Ramos (cell line): ENCODE data around the gene MXD3.
"Not testable (repeated sequence)": the region's sequence is repeated elsewhere in the genome, so short reads cannot be mapped to it uniquely, and the experiment has no call there.

Experiments
- in situ Hi-C: fragments of 300-500 bp; cut with MboI; formaldehyde crosslinking; loops from one replicate; pipeline ENCODE4 v1.14.3; 2022; ENCODE audit warnings: low sequenced_read_pairs; ENCODE audit not compliant: unreplicated experiment

Gene MXD3

GRCh38 chr5:177311723-177312648, at the start of gene MXD3:
TSS of gene MXD3 (minus strand) at chr5:177311898. CDS start at chr5:177311830, 68 bp downstream.
- in situ Hi-C loops, result loop anchor here (5.0 kb wide), 2 partner anchors 145 to 195 kb away; no protein-coding TSS in a partner anchor

GRCh38 chr5:177360740-177361139, 49.0 kb upstream of the MXD3 start:
- in situ Hi-C loops, result not testable (repeated sequence)

- in situ Hi-C loops, result no loop called here
Measured at GRCh38 chr5:177359860-177360259, 48.2 kb upstream of the MXD3 start.

GRCh38 chr5:177359451-177359851, 47.8 kb upstream of the MXD3 start:
- in situ Hi-C loops, result no loop called here

GRCh38 chr5:177358370-177358819, 46.7 kb upstream of the MXD3 start:
- in situ Hi-C loops, result no loop called here

GRCh38 chr5:177357459-177358351, 46.0 kb upstream of the MXD3 start, which contains the start of gene RGS14:
TSS of gene RGS14 (plus strand) at chr5:177357924. CDS start at chr5:177358025, 101 bp downstream.
- in situ Hi-C loops, result no loop called here

GRCh38 chr5:177357146-177357458, 45.4 kb upstream of the MXD3 start:
- in situ Hi-C loops, result no loop called here

GRCh38 chr5:177356746-177357145, 45.0 kb upstream of the MXD3 start:
- in situ Hi-C loops, result no loop called here

- in situ Hi-C loops, result no loop called here
Measured at GRCh38 chr5:177355868-177356168, 44.1 kb upstream of the MXD3 start.

- in situ Hi-C loops, result no loop called here
Measured at GRCh38 chr5:177355162-177355867, 43.6 kb upstream of the MXD3 start.

GRCh38 chr5:177354711-177355110, 43.0 kb upstream of the MXD3 start:
- in situ Hi-C loops, result no loop called here

GRCh38 chr5:177354256-177354655, 42.6 kb upstream of the MXD3 start:
- in situ Hi-C loops, result no loop called here

- in situ Hi-C loops, result no loop called here
Measured at GRCh38 chr5:177353093-177353492, 41.4 kb upstream of the MXD3 start.

GRCh38 chr5:177351392-177352329, 40.0 kb upstream of the MXD3 start, which contains the start of gene LMAN2:
TSS of gene LMAN2 (minus strand) at chr5:177351668. CDS start at chr5:177351647, 21 bp downstream.
- in situ Hi-C loops, result no loop called here

- in situ Hi-C loops, result no loop called here
Measured at GRCh38 chr5:177350776-177351391, 39.2 kb upstream of the MXD3 start.

- in situ Hi-C loops, result no loop called here
Measured at GRCh38 chr5:177349762-177350161, 38.1 kb upstream of the MXD3 start.

GRCh38 chr5:177349362-177349647, 37.6 kb upstream of the MXD3 start:
- in situ Hi-C loops, result no loop called here

- in situ Hi-C loops, result no loop called here
Measured at GRCh38 chr5:177347699-177348098, 36.0 kb upstream of the MXD3 start.

- in situ Hi-C loops, result no loop called here
Measured at GRCh38 chr5:177346820-177347219, 35.1 kb upstream of the MXD3 start.
